ENCODE results near the gene PSMD8. TPM values are rescaled to one million over a fixed set of nuclear protein-coding genes. Genes with fewer than 3 reads are reported as not detected.

The PSMD8 gene
- total and polyA plus RNA-seq, 4 donors: 89.3 to 134 (median 119) TPM

DNA sequence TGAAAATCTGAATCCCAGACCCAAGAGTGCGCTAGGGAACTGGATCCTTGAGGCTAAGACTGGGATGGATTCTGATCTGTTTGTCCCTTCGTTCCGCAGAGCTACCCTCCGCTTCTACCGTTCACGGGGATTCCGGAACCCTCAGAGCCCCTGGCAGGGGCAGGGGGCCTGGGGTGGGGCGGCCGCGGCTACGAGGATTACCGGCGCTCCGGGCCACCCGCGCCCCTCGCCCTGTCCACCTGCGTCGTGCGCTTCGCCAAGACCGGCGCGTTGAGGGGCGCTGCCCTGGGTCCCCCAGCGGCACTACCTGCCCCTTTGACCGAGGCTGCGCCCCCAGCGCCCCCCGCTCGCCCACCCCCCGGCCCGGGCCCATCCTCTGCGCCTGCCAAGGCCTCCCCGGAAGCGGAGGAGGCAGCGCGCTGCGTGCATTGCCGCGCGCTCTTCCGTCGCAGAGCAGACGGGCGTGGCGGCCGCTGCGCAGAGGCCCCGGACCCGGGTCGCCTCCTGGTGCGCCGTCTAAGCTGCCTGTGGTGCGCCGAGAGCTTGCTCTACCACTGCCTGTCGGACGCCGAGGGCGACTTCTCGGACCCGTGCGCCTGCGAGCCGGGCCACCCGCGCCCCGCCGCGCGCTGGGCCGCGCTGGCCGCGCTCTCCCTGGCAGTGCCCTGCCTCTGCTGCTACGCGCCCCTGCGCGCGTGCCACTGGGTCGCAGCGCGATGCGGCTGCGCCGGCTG, 21.2 kb downstream of the PSMD8 start:
- Histone ChIP-seq H3K36me3 (ENCODE audit: control insufficient read depth in 4 of 4, insufficient read depth in 3 of 4, low read depth in 1 of 4, low read length in 3 of 4) (no peaks in the 10 kb centered on the region), H3K9me3 (ENCODE audit: control insufficient read depth in 4 of 4, low read length in 3 of 4) (no peaks in the 10 kb centered on the region), H3K27ac (ENCODE audit: low read depth in 1 of 2, low read length in 2 of 2) (no peak overlapping the region), H3K27me3 (ENCODE audit: control insufficient read depth in 4 of 4, insufficient read depth in 4 of 4, low read length in 3 of 4) (peaks cover 0 to 5% (median 0%) of the 10 kb centered on the region in 4 donors), H3K4me1 (ENCODE audit: control insufficient read depth in 4 of 4, insufficient read depth in 4 of 4, low read length in 3 of 4) (no peaks in the 10 kb centered on the region), H3K4me3 (ENCODE audit: low read depth in 1 of 3, low read length in 3 of 3) (no peak overlapping the region), H3K9ac (ENCODE audit: low read depth in 1 of 2, low read length in 2 of 2) (no peak overlapping the region)
- TF ChIP-seq FOXA1 (IDR thresholded peaks at IDR 0.05) (no peak), HNF4A (conservative IDR thresholded peaks at IDR 0.05) (no peak), RAD21 (IDR thresholded peaks at IDR 0.05) (no peak), YY1 (IDR thresholded peaks at IDR 0.05) (no peak), TAF1 (conservative IDR thresholded peaks at IDR 0.05) (no peak), CTCF (IDR thresholded peaks at IDR 0.05; ENCODE audit: low read depth, low read length, missing input control) (no peak), RXRA (IDR thresholded peaks at IDR 0.05) (no peak), EGR1 (IDR thresholded peaks at IDR 0.05; ENCODE audit: low read depth in 2 of 2) (no peak), JUND (IDR thresholded peaks at IDR 0.05) (no peak), FOXA2 (IDR thresholded peaks at IDR 0.05) (no peak), GABPA (IDR thresholded peaks at IDR 0.05 in 1 of 2, conservative IDR thresholded peaks at IDR 0.05 in 1 of 2) (no peak), SP1 (IDR thresholded peaks at IDR 0.05) (no peak), NR2F2 (IDR thresholded peaks at IDR 0.05) (no peak), HNF4G (IDR thresholded peaks at IDR 0.05) (no peak)
- TF ChIP-seq, protein P1, sequence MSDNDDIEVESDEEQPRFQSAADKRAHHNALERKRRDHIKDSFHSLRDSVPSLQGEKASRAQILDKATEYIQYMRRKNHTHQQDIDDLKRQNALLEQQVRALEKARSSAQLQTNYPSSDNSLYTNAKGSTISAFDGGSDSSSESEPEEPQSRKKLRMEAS (IDR thresholded peaks at IDR 0.05): no peak
- TF ChIP-seq, protein P2, sequence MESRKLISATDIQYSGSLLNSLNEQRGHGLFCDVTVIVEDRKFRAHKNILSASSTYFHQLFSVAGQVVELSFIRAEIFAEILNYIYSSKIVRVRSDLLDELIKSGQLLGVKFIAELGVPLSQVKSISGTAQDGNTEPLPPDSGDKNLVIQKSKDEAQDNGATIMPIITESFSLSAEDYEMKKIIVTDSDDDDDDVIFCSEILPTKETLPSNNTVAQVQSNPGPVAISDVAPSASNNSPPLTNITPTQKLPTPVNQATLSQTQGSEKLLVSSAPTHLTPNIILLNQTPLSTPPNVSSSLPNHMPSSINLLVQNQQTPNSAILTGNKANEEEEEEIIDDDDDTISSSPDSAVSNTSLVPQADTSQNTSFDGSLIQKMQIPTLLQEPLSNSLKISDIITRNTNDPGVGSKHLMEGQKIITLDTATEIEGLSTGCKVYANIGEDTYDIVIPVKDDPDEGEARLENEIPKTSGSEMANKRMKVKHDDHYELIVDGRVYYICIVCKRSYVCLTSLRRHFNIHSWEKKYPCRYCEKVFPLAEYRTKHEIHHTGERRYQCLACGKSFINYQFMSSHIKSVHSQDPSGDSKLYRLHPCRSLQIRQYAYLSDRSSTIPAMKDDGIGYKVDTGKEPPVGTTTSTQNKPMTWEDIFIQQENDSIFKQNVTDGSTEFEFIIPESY (IDR thresholded peaks at IDR 0.05): no peak
- TF ChIP-seq, protein P3, sequence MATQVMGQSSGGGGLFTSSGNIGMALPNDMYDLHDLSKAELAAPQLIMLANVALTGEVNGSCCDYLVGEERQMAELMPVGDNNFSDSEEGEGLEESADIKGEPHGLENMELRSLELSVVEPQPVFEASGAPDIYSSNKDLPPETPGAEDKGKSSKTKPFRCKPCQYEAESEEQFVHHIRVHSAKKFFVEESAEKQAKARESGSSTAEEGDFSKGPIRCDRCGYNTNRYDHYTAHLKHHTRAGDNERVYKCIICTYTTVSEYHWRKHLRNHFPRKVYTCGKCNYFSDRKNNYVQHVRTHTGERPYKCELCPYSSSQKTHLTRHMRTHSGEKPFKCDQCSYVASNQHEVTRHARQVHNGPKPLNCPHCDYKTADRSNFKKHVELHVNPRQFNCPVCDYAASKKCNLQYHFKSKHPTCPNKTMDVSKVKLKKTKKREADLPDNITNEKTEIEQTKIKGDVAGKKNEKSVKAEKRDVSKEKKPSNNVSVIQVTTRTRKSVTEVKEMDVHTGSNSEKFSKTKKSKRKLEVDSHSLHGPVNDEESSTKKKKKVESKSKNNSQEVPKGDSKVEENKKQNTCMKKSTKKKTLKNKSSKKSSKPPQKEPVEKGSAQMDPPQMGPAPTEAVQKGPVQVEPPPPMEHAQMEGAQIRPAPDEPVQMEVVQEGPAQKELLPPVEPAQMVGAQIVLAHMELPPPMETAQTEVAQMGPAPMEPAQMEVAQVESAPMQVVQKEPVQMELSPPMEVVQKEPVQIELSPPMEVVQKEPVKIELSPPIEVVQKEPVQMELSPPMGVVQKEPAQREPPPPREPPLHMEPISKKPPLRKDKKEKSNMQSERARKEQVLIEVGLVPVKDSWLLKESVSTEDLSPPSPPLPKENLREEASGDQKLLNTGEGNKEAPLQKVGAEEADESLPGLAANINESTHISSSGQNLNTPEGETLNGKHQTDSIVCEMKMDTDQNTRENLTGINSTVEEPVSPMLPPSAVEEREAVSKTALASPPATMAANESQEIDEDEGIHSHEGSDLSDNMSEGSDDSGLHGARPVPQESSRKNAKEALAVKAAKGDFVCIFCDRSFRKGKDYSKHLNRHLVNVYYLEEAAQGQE (IDR thresholded peaks at IDR 0.05): no peak
- TF ChIP-seq, protein P4, sequence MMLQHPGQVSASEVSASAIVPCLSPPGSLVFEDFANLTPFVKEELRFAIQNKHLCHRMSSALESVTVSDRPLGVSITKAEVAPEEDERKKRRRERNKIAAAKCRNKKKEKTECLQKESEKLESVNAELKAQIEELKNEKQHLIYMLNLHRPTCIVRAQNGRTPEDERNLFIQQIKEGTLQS (IDR thresholded peaks at IDR 0.05): no peak
- 7% methylated on average over 86 of the region's 86 CpGs for WGBS
- no peak for DNase-seq (ENCODE audit: low spot score)

Measured in liver (tissue), 9 donors.